Adrenal gland (tissue), 5 donors: Measurements from ENCODE around the gene CDH4.

Source experiments
- CTCF ChIP-seq, 6 experiments: fragments of 450-650 bp in 4 of 6; fragments of 200-600 bp in 2 of 6; sonication (generic) in 1 of 6; IDR thresholded peaks; 1 replicate in 5 of 6; 2 replicates in 1 of 6; pipeline versions ENCODE4 v1.5.1 to v1.8.0; 2016 to 2021; ENCODE audit warnings: antibody characterized with exemption in 6 of 6, mild to moderate bottlenecking in 2 of 6, moderate library complexity in 1 of 6
- POLR2A ChIP-seq, 2 donors: fragments of 450-650 bp; IDR thresholded peaks; one replicate each; pipeline ENCODE4 v1.6.1; 2017; ENCODE audit warnings: antibody characterized with exemption in 2 of 2, mild to moderate bottlenecking in 2 of 2, moderate library complexity in 1 of 2
- donor health status: DM: no; HTN: no; CAD: no.

GRCh38 chr20:61819574-61819846 is 567.4 kb downstream of the CDH4 start:
- TF ChIP-seq CTCF (IDR thresholded peaks at IDR 0.05) (no peak), POLR2A (IDR thresholded peaks at IDR 0.05) (no peak)
